PFSK-1 (cell line): ENCODE measurements around the gene DICER1. TPM values are rescaled to one million over a fixed set of nuclear protein-coding genes. Genes with fewer than 3 reads are reported as not detected.

Experiments used
- FOXP2 ChIP-seq: optimal IDR thresholded peaks from 2 replicates; pipeline ENCODE3; 2011; ENCODE audit warnings: borderline replicate concordance, control low read depth, inconsistent platforms; ENCODE audit not compliant: insufficient read depth; ENCODE audit errors: extremely low read length, extremely low read depth
- POLR2AphosphoS5 ChIP-seq: IDR thresholded peaks from 2 replicates; pipeline ENCODE4 v1.6.1; 2012; ENCODE audit warnings: low read depth, mild to moderate bottlenecking, control low read depth, low read length, moderate library complexity
- REST ChIP-seq, 2 experiments: IDR thresholded peaks; 2 replicates each; pipeline versions ENCODE4 v1.6.1 to v1.8.0; 2011 to 2012; ENCODE audit warnings: low read depth in 2 of 2, low read length in 2 of 2, control low read depth in 1 of 2, inconsistent platforms in 1 of 2, mild to moderate bottlenecking in 1 of 2, moderate library complexity in 1 of 2; ENCODE audit not compliant: insufficient read depth in 1 of 2
- SIN3A ChIP-seq: IDR thresholded peaks from 2 replicates; pipeline ENCODE4 v1.6.1; 2012; ENCODE audit warnings: mild to moderate bottlenecking, low read length, moderate library complexity, borderline replicate concordance; ENCODE audit not compliant: insufficient read depth
- TAF1 ChIP-seq: IDR thresholded peaks from 2 replicates; pipeline ENCODE4 v1.6.1; 2012; ENCODE audit warnings: low read length, control low read depth, borderline replicate concordance; ENCODE audit not compliant: insufficient read depth
- polyA plus RNA-seq: library from polyadenylated mRNA; unstranded; fragments of >200 nt; gene quantifications from one replicate; pipeline ENCODE4 v1.2.1, GENCODE V29; 2012; ENCODE audit warnings: low read depth, missing spikeins; ENCODE audit not compliant: insufficient read length

Gene DICER1
- polyA plus RNA-seq = 12.7 TPM

GRCh38 chr14:95157327-95158189, at the start of gene DICER1:
Gene DICER1 (minus strand): TSS chr14:95157529. CDS start chr14:95133458, 24,071 bp downstream.
- TF ChIP-seq POLR2AphosphoS5 = no peak
- no peak for TF ChIP-seq SIN3A
- no peak for TF ChIP-seq TAF1

GRCh38 chr14:95206534-95206933, 49.2 kb upstream of the DICER1 start:
- TF ChIP-seq FOXP2 (no peak), TAF1 (no peak), SIN3A (no peak), REST (IDR thresholded peaks at IDR 0.05; ENCODE audit: insufficient read depth in 1 of 2, low read depth in 2 of 2, low read length in 2 of 2) (no peak), POLR2AphosphoS5 (no peak)

DNA sequence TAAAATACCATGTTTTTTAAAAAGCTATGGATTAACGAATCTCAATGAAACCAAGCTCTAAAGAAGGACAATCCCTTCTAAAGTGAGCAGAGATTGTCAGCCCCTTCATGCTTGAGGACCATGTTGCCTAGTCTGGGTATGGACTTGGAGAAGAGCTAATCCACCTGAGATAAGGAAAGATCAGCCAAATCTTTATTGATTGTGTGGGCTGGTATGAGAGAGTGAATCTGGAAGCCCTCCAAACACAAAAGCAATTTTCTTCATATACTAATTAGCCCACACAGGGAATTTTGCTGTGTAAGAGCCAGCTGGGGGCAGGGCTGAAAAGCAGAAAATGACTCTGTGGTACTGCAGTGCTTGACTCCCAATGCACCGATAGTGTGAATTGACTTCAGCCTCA, 47.4 kb upstream of the DICER1 start:
- TF ChIP-seq FOXP2 = no peak
- no peak for TF ChIP-seq TAF1
- no peak for TF ChIP-seq REST (IDR thresholded peaks at IDR 0.05; ENCODE audit: insufficient read depth in 1 of 2, low read depth in 2 of 2, low read length in 2 of 2)
- TF ChIP-seq POLR2AphosphoS5 = no peak
- TF ChIP-seq SIN3A = no peak

- TF ChIP-seq REST (IDR thresholded peaks at IDR 0.05; ENCODE audit: insufficient read depth in 1 of 2, low read depth in 2 of 2, low read length in 2 of 2) = no peak
Measured at GRCh38 chr14:95200404-95200803, 43.1 kb upstream of the DICER1 start.

- TF ChIP-seq FOXP2 = no peak
- TF ChIP-seq TAF1 = no peak
- no peak for TF ChIP-seq REST (IDR thresholded peaks at IDR 0.05; ENCODE audit: insufficient read depth in 1 of 2, low read depth in 2 of 2, low read length in 2 of 2)
- TF ChIP-seq SIN3A = no peak
- no peak for TF ChIP-seq POLR2AphosphoS5
Measured at GRCh38 chr14:95199298-95199983, 42.1 kb upstream of the DICER1 start.
